Measurements from ENCODE around the gene ARMC12.
"Not testable (repeated sequence)": the region's sequence is repeated elsewhere in the genome, so short reads cannot be mapped to it uniquely, and the experiment has no call there.

ARMC12 gene, protein sequence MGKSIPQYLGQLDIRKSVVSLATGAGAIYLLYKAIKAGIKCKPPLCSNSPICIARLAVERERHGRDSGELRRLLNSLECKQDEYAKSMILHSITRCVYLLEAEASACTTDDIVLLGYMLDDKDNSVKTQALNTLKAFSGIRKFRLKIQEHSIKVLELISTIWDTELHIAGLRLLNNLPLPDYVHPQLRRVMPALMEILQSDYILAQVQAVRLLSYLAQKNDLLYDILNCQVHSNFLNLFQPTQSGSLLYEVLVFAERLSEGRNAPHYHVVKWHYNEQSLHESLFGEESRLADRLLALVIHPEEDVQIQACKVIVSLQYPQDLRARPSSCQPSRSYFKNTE

GRCh38 chr6:35736982-35737412 lies at the start of gene ARMC12:
ARMC12 (plus strand) TSS chr6:35737032; CDS start chr6:35737109, 77 bp downstream.
- DNase-seq (ENCODE audit: low read depth): no peak

DNA sequence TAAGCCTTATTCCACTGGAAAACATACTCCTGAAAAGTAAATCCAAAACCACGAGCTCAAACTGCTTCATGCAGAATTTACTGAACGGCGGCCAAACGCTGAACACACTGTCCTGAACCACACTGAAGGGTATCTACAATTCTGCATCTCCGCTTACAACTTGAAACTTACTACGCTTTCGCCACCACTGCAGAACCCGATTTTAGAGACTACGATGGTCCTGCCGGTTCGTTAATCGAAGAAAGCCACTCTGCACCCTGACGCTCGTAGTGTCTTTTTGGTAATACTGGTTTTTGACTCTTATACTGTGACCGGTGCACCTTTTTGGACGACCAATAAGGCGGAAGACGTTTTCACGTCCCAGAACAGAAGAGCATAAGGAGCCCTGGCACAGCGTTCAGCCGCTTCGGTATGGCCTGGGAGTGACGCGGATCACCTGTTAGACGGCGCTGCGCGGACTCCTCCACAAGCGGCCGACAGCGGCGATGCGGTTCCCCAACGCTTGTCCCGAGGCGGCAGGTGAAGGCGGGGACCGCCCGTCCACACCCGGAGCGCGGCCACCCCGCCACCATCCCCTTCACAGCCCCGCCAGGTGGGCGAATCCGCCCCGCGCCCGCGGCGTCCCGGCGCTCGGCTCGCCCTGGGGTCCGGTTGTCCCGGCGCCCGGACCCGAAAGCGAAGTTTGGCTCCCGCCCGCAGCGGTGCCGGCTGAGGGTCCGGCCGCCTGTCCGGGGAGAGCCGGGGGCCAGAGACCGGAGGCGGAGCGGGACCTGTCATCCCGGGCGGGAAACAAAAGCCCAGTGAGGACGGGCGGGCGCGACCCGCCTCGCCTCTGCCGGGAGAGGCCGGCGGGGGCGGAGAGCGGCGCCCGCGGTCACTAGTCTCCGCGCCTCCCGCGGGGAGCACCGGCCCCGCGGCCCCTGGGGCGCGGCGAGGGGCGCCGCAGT lies 48.9 kb upstream of the ARMC12 start:
- peak; percentile 32 for DNase-seq (ENCODE audit: low read depth)

DNA sequence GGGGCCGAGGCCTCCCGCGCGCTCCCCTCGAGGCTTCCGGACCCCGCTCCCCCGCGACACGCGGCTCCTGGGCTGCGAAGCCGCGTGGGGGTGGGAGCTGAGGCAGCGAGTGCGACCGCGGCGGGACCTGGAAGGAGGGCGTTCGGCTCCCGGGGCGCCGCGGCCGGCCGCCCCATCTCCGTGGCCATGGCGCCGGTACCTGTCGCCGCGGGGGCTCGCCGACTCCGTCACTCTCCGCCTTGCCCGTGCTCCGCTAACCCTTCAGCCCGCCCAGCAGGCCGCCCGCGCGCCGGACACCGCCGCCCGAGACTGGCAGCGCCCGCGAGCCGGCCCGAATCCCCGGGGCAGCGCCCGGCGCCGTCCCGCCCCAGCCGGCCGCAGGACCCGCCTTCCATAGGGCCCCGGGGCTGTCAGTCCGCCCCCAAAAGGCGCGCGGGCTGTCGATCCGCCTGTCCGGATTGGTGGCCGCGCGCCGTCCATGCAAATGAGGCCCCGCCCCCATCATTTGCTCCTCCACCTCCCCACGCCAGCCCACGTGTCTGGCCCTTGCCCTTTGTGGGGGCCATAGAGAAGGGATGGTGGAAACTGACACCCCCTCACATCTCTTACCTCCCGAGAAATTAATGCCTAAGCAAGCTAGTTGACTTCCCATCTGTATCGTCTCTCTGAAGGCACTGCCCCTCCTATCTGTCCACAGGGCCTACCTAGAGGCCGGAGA lies 48.1 kb upstream of the ARMC12 start, which contains the start of gene FKBP5:
Gene FKBP5 (minus strand): TSS at position 311 of the 718 bp plus-strand sequence. CDS start 46,091 bp downstream, outside the sequence.
- peak; percentile 82 for DNase-seq (ENCODE audit: low read depth)

DNA sequence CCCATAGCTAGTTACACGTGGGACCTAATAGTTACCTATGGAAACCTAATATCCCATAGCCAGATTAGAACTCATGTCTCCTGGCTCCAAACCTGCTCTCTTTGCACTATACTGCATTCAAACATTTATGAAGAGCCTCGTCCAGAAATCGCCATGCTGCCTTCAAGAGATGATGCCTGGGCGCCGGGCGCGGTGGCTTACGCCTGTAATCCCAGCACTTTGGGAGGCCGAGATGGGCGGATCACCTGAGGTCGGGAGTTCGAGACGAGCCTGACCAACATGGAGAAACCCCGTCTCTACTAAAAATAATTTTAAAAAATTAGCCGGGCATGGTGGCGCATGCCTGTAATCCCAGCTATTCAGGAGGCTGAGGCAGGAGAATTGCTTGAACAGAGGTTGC lies 46.8 kb upstream of the ARMC12 start:
- not testable (repeated sequence) for DNase-seq (ENCODE audit: low read depth)

GRCh38 chr6:35690484-35690883 lies 46.3 kb upstream of the ARMC12 start:
- no peak for DNase-seq (ENCODE audit: low read depth)

DNA sequence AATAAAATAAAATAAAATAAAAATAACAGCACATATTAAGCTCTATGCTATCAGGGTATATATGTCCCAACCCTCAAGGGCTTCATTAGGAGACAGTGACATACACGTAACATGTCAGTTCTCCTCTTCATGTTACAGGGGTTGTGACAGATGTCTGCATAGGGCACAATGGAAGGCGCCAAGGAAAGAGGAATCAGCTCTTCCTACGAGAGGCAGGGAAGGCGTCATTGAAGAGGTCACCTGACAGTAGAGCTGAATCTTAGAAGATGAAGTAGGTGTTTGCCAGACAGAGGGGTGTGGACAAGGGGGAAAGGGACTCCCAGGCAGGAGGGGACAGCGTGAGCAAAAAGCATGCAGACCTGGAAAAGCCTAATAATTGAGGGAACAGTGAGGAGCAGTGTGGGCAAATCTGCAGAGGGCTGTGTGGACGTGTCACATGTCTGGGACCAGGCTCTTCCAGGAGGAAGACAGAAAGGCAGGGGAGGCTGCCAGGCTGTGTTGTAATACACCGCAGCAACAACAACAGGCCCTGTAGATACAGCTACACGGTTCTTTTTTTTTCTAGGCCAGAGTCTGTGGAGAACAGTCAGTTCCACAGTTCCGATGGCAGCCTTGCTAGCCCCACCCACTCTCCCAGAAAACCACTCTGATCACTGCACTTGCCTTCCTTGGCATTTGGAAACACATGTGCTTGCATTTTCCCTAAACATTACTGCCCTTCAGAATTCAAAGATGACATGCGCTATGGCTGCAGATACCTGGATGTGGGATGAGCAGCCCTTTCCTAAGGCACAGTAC lies 45.6 kb upstream of the ARMC12 start:
- no peak for DNase-seq (ENCODE audit: low read depth)

- DNase-seq (ENCODE audit: low read depth): no peak
Observed at GRCh38 chr6:35694462-35694861, 42.4 kb upstream of the ARMC12 start.

- not testable (repeated sequence) for DNase-seq (ENCODE audit: low read depth)
Observed at GRCh38 chr6:35698430-35698829, 38.4 kb upstream of the ARMC12 start.

DNA sequence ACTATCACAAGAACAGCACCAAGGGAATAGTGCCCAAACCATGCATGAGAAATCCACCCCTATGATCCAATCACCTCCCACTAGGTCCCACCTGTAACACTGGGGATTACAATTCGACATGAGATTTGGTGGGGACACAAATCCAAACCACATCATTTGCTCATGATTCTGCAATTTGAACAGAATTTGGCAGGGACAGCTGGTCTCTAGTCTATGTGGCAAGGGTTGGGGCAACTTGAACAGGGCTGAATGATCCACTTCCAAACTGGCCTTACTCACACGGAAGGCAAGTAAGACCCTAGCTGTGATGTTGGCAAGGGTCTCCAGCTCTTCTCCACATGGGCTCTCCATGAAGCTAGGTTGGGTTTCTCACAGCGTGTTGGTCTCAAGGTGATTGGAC lies 38.0 kb upstream of the ARMC12 start:
- DNase-seq (ENCODE audit: low read depth): no peak

GRCh38 chr6:35703554-35703953 lies 33.3 kb upstream of the ARMC12 start:
- DNase-seq (ENCODE audit: low read depth): no peak

GRCh38 chr6:35706468-35706867 lies 30.4 kb upstream of the ARMC12 start:
- DNase-seq (ENCODE audit: low read depth): no peak

DNA sequence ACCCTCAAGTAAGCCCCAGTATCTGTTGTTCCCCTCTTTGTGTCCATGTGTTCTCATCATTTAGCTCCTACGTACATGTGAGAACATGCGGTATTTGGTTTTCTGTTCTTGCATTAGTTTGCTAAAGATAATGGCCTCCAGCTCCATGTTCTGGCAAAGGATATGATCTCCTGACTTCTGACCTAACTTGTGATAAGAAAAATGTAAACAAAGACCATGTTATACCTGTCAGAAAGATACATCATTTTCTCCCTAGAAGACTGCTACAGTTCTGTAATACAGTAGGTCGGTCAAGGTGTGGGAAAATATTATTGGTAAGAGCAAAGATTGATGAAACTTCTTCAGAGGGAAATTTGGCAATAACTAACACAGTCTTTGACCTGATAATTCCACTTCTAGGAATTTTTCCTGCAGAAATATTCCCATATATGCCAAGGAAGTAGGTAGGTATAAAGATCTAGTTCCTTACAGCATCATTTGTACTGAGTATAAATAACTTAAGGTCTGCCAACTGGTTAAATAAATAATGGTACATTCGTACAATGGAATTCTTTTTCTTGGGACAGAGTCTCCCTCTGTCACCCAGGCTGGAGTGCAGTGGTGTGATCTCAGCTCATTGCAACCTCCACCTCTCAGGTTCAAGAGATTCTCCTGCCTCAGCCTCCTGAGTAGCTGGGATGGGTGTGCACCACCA lies 29.0 kb upstream of the ARMC12 start:
- no peak for DNase-seq (ENCODE audit: low read depth)

DNA sequence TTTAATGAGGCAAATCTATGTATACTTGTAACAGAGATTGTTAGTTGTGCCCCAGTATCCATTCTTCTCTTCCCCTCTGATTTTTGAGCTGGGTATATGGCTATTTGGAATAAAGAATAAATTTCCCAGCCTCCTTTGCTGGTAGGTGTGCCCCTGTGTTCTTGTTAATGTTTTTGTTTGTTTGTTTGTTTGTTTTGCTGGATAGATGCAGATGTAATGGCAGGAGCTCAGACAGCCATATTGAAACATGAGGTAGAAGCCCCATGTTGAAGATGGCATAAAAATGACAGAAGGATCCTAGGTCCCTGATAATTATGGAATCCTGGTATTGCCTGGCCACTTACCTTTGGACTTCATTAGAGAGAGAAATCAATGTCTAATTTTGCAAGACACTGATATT lies 28.2 kb upstream of the ARMC12 start:
- no peak for DNase-seq (ENCODE audit: low read depth)

DNA sequence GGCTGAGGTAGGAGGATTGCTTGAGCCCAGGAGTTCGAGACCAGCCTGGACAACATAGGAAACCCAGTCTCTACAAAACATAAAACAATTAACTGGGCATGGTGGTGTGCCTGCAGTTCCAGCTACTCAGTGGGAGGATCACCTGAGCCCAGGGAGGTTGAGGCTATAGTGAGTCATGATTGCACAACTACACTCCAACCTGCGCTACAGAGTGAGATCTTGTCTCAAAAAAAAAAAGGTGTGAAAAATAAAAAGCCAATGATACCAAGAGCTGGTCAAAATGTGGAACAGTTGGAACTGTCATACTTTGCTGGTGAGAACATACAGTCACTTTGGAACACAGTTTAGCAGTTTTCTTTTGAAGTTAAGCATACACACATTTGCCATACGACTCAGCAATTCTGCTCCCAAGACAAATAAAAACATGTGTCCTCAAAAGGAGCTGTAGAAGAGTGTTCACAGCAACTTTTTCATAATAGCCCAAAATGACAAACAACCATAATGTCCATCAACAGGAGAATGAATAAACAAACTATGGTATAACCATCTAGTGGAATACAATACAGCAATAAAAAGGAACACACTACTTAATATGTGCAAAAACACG lies 26.5 kb upstream of the ARMC12 start:
- DNase-seq (ENCODE audit: low read depth): no peak

- DNase-seq (ENCODE audit: low read depth): no peak
Observed at GRCh38 chr6:35711731-35712130, 25.1 kb upstream of the ARMC12 start.

GRCh38 chr6:35713006-35713767 lies 23.6 kb upstream of the ARMC12 start:
- no peak for DNase-seq (ENCODE audit: low read depth)

- no peak for DNase-seq (ENCODE audit: low read depth)
Observed at GRCh38 chr6:35716798-35717197, 20.0 kb upstream of the ARMC12 start.

GRCh38 chr6:35717449-35718374 lies 19.1 kb upstream of the ARMC12 start:
- DNase-seq (ENCODE audit: low read depth): no peak

DNA sequence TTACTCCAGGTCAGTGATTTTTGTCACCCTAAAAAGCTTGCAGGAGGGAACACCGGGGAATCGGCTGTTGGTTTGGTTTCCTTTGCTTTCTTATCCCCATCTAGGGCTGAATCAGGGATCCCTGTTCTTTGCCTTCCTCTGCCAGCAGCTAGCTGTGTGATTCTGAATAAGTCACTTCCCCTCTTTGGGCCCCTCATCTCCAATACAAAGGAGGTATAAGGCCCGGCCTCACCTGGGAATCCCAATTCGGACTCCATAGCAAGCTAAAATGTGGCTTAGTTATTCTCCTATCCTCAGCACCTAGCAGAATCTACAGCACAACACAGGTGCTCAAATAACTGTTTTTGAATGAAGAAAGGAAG lies 18.5 kb upstream of the ARMC12 start:
- DNase-seq (ENCODE audit: low read depth): no peak
